ENCODE data around the gene CPEB2. TPM values are rescaled to one million over a fixed set of nuclear protein-coding genes. Genes with fewer than 3 reads are reported as not detected.

The CPEB2 gene
- total and polyA plus RNA-seq, 9 of the 15 experiments (the other 6 are each of a cell fraction or from before 2014, with no cell fraction given) = 0.39 to 3.0 (median 1.4) TPM

DNA sequence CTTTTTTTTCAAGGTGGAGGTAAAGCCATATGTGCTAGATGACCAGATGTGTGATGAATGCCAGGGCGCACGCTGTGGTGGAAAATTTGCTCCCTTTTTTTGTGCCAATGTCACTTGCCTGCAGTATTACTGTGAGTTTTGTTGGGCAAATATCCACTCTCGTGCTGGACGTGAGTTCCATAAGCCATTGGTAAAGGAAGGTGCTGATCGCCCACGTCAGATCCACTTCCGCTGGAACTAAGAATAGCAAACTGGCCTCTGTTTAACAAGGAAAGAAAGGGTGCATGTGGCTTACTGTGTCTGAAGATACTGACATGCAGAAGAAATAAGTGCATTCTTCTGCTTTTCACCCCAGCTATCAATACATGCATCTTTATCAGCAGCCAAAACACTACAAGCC, 63.9 kb downstream of the CPEB2 start (continued):
- TF ChIP-seq, protein P1, sequence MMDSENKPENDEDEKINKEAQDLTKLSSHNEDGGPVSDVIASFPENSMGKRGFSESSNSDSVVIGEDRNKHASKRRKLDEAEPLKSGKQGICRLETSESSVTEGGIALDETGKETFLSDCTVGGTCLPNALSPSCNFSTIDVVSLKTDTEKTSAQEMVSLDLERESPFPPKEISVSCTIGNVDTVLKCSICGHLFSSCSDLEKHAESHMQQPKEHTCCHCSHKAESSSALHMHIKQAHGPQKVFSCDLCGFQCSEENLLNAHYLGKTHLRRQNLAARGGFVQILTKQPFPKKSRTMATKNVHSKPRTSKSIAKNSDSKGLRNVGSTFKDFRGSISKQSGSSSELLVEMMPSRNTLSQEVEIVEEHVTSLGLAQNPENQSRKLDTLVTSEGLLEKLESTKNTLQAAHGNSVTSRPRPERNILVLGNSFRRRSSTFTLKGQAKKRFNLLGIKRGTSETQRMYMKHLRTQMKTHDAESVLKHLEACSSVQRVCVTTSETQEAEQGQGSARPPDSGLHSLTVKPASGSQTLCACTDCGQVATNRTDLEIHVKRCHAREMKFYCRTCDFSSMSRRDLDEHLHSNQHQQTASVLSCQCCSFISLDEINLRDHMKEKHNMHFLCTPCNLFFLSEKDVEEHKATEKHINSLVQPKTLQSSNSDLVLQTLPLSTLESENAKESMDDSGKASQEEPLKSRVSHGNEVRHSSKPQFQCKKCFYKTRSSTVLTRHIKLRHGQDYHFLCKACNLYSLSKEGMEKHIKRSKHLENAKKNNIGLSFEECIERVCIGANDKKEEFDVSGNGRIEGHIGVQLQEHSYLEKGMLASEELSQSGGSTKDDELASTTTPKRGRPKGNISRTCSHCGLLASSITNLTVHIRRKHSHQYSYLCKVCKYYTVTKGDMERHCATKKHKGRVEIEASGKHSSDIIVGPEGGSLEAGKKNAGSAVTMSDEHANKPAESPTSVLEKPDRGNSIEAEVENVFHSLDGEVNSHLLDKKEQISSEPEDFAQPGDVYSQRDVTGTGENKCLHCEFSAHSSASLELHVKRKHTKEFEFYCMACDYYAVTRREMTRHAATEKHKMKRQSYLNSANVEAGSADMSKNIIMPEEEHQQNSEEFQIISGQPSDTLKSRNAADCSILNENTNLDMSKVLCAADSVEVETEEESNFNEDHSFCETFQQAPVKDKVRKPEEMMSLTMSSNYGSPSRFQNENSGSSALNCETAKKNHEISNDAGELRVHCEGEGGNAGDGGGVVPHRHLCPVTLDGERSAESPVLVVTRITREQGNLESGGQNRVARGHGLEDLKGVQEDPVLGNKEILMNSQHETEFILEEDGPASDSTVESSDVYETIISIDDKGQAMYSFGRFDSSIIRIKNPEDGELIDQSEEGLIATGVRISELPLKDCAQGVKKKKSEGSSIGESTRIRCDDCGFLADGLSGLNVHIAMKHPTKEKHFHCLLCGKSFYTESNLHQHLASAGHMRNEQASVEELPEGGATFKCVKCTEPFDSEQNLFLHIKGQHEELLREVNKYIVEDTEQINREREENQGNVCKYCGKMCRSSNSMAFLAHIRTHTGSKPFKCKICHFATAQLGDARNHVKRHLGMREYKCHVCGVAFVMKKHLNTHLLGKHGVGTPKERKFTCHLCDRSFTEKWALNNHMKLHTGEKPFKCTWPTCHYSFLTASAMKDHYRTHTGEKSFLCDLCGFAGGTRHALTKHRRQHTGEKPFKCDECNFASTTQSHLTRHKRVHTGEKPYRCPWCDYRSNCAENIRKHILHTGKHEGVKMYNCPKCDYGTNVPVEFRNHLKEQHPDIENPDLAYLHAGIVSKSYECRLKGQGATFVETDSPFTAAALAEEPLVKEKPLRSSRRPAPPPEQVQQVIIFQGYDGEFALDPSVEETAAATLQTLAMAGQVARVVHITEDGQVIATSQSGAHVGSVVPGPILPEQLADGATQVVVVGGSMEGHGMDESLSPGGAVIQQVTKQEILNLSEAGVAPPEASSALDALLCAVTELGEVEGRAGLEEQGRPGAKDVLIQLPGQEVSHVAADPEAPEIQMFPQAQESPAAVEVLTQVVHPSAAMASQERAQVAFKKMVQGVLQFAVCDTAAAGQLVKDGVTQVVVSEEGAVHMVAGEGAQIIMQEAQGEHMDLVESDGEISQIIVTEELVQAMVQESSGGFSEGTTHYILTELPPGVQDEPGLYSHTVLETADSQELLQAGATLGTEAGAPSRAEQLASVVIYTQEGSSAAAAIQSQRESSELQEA (IDR thresholded peaks at IDR 0.05; ENCODE audit: low read depth) = no peak
- TF ChIP-seq SAFB (IDR thresholded peaks at IDR 0.05; ENCODE audit: borderline replicate concordance, low read depth, low read length) (no peak), ZNF197 (CRISPR knock-in tag; IDR thresholded peaks at IDR 0.05; ENCODE audit: low read depth) (no peak), CBX8 (IDR thresholded peaks at IDR 0.05; ENCODE audit: borderline replicate concordance, extremely low read depth, low read depth, low read length, poor library complexity, severe bottlenecking) (no peak), GABPB1 (CRISPR knock-in tag; IDR thresholded peaks at IDR 0.05) (no peak), XRCC4 (IDR thresholded peaks at IDR 0.05; ENCODE audit: extremely low read depth, insufficient read depth, insufficient read length) (no peak), CSDE1 (IDR thresholded peaks at IDR 0.05) (no peak), SIX5 (IDR thresholded peaks at IDR 0.05; ENCODE audit: borderline replicate concordance in 1 of 2, insufficient read depth in 1 of 2, low read depth in 1 of 2, low read length in 2 of 2) (no peak), PHTF2 (CRISPR knock-in tag; IDR thresholded peaks at IDR 0.05) (no peak)
- TF ChIP-seq, protein P2, sequence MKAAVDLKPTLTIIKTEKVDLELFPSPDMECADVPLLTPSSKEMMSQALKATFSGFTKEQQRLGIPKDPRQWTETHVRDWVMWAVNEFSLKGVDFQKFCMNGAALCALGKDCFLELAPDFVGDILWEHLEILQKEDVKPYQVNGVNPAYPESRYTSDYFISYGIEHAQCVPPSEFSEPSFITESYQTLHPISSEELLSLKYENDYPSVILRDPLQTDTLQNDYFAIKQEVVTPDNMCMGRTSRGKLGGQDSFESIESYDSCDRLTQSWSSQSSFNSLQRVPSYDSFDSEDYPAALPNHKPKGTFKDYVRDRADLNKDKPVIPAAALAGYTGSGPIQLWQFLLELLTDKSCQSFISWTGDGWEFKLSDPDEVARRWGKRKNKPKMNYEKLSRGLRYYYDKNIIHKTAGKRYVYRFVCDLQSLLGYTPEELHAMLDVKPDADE (conservative IDR thresholded peaks at IDR 0.05; ENCODE audit: control insufficient read depth, low read depth, low read length) = no peak
- TF ChIP-seq, protein P3, sequence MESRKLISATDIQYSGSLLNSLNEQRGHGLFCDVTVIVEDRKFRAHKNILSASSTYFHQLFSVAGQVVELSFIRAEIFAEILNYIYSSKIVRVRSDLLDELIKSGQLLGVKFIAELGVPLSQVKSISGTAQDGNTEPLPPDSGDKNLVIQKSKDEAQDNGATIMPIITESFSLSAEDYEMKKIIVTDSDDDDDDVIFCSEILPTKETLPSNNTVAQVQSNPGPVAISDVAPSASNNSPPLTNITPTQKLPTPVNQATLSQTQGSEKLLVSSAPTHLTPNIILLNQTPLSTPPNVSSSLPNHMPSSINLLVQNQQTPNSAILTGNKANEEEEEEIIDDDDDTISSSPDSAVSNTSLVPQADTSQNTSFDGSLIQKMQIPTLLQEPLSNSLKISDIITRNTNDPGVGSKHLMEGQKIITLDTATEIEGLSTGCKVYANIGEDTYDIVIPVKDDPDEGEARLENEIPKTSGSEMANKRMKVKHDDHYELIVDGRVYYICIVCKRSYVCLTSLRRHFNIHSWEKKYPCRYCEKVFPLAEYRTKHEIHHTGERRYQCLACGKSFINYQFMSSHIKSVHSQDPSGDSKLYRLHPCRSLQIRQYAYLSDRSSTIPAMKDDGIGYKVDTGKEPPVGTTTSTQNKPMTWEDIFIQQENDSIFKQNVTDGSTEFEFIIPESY (CRISPR knock-in tag; IDR thresholded peaks at IDR 0.05) = no peak
